Effector CD4-positive, alpha-beta T cell (primary cell): ENCODE results near the gene OR5AK2. TPM values are rescaled to one million over a fixed set of nuclear protein-coding genes. Genes with fewer than 3 reads are reported as not detected.
"Not testable (repeated sequence)": the region's sequence is repeated elsewhere in the genome, so short reads cannot be mapped to it uniquely, and the experiment has no call there.

ENCODE experiments used
- DNase-seq: peaks from one replicate; pipeline ENCODE4 v3.0.0-alpha.2; 2020
- total RNA-seq: gene quantifications from one replicate; lab custom pipeline; 2026; lab: John Stamatoyannopoulos, UW

OR5AK2 gene, protein sequence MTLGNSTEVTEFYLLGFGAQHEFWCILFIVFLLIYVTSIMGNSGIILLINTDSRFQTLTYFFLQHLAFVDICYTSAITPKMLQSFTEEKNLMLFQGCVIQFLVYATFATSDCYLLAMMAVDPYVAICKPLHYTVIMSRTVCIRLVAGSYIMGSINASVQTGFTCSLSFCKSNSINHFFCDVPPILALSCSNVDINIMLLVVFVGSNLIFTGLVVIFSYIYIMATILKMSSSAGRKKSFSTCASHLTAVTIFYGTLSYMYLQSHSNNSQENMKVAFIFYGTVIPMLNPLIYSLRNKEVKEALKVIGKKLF
- total RNA-seq: not detected

DNA sequence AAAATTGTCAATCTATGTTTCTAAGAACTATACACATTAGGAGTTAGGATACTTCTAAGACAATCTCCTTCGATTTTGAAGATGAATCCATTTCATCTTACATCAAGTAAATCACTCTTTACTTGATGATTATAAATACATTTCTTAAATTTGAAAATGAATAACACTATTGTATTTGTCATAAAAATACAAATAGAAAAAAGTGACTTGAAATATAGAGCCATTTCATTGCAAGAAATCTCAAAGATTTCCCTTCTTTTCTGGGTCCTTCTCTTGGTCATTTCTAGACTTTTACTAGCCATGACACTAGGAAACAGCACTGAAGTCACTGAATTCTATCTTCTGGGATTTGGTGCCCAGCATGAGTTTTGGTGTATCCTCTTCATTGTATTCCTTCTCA lies at the start of gene OR5AK2:
Gene OR5AK2, plus strand, starts transcription at position 301 of the 400 bp plus-strand sequence. Its CDS starts 0 bp downstream, at position 301.
- DNase-seq: no peak

DNA sequence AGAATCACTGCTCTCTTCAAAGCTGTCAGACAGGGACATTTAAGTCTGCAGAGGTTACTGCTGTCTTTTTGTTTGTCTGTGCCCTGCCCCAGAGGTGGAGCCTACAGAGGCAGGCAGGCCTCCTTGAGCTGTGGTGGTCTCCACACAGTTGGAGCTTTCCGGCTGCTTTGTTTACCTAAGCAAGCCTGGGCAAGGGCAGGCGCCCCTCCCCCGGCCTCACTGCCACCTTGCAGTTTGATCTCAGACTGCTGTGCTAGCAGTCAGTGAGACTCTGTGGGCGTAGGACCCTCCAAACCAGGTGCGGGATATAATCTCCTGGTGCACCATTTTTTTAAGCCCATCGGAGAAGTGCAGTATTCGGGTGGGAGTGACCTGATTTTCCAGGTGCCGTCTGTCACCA lies 43.2 kb upstream of the OR5AK2 start:
- DNase-seq: not testable (repeated sequence)

DNA sequence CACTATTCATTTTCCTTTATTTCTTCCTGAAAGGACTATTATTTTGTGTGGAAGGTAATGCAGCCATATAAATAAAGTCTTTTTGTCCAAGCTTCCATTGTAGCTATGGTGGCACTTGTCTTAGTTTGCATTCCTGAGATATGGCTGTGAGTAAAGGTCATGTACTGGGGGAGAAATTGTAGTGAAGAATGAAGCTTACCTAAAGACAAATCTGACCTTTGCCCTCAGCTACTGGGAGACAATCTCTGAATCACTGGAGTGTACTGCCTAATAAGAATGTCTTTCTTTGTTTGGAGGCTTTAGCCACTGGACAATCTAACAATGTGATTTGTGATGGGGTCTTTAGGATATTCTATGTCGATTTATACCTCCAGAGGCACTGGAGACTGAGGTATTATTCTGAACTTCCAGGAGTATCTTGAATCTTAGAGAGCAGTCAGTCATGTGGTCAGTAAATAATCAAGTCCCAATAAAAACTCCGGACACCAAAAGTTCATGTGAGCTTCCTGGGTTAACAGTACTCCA lies 39.7 kb upstream of the OR5AK2 start:
- no peak for DNase-seq

DNA sequence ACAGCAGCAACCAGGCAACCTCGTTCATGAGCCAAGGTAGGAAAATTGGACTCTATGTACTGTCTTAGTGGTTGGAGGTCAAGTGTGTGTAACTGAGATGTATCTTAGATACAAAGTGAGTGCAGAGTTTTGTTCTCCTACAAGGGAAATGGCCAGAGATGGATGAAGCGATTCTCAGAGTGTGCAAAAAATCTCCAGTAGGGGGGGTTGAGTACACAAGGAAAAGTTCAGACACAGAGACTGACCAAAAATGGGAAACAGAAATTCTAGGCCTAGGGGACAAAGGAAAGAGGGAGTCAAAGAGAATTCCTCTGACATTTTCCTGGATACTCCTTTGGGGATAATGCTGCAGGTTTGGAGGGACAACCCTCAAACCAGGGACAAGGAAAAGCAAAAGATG lies 38.2 kb upstream of the OR5AK2 start:
- no peak for DNase-seq

DNA sequence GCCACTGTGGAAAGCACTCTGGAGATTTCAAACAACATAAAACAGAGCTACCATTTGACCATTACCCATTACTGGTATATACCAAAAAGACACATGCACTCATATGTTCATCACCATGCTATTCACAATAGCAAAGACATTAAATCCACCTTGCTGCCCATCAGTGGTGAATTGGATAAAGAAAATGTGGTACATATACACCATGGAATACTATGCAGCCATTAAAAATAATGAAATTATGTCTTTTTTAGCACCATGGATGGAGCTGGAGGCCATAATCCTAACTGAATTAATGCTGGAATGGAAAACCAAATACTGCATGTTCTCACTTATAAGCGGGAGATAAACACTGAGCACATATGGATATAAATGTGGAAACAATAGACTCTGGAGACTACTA lies 34.8 kb upstream of the OR5AK2 start:
- not testable (repeated sequence) for DNase-seq

DNA sequence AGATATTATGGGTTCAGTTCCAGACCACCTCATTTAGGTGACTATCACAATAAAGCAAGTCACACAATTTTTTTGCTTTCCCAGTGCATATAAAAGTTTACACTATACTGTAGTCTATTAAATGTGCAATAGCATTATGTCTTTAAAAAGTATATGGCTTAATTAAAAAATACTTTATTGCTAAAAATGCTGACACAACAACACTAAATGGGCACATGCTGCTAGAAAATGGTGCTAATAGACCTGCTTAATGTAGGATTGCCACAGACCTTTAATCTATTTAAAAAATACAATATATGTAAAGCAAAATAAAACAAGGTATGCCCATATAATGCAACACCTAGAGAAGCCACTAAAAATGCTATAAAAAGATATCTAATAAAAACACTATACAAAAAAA lies 27.1 kb upstream of the OR5AK2 start:
- no peak for DNase-seq

DNA sequence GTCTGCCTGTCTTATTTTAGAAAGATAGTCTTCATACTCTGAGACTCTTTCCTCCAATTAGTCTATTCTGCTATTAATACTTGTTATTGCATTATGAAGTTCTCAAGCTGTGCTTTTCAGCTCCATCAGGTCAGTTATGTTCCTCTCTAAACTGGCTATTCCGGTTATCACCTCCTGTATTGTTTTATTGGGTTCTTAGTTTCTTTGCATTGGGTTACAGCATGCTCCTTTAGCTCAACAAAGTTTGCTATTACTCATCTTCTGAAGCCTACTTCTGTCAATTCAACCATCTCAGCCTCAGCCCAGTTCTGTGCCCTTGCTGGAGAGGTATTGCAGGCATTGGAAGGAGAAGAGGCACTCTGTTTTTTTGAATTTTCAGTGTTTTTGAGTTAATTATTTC lies 21.0 kb upstream of the OR5AK2 start:
- no peak for DNase-seq

DNA sequence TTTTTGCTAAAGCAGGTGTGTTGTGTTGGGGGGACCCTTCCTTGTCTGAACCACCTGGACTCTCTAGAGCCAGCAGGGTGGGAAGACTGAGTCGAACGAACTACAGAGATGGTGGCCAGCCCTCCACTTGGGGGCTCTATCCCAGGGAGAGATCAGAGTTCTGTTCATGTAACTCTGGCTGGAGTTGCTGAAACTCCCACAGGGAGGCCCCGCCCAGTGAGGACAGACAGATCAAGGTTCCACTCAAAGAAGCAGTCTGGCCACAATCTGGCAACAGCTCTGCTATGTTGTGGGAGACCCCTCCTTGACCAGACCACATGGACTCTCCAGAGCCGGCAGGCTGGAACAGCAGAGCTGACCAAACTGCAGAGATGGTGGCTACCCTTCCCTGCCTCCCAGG lies 20.2 kb upstream of the OR5AK2 start:
- DNase-seq: no peak

DNA sequence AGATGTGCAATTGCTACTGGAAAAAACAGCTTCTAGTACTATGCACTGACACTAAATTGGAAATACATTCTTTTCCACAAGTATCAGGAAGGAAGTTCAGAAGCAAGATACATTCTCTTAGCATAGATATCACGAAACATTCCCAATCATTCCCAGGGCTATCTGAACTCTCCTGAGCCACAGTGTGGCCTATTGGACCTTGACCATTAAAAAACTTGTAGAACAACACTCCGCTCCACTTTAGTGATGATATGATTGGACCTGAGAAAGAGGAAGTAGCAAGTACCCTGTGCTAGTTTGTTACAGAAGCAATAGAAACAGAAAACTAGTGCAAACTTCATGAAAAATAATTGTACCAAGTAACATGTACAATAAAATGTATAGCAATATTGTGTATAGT lies 11.4 kb upstream of the OR5AK2 start:
- DNase-seq: no peak

DNA sequence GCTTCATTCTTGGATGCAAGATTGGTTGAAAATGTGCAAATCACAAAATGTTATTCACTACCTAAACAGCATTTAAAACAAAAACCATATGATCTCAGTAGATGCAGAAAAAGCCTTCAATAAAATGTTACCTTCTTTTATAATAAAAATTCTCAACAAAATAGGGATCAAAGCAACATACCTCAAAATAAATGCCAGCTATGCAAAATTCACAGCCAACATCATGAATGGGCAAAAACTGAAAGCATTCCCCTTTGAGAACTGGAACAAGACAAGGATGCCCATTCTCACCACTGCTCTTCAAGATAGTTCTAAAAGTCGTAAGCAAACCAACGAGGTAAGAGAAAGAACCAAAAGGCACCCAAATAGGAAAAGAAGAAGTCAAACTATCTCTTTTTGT lies 2.0 kb downstream of the OR5AK2 start:
- DNase-seq: no peak

DNA sequence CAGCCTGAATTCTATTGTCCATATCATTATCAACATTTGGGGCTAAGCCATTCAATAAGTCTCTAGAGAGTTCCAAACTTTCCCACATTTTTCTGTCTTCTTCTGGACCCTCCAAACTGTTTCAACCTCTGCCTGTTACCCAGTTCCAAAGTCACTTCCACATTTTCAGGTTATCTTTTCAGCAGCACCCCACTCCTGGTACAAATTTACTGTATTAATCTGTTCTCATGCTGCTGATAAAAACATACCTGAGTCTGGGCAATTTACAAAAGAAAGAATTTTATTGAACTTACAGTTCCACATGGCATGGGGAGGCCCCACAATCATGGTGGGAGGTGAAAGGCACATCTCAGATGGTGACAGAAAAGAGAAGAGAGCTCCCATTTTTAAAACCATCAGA lies 5.8 kb downstream of the OR5AK2 start:
- DNase-seq: no peak

DNA sequence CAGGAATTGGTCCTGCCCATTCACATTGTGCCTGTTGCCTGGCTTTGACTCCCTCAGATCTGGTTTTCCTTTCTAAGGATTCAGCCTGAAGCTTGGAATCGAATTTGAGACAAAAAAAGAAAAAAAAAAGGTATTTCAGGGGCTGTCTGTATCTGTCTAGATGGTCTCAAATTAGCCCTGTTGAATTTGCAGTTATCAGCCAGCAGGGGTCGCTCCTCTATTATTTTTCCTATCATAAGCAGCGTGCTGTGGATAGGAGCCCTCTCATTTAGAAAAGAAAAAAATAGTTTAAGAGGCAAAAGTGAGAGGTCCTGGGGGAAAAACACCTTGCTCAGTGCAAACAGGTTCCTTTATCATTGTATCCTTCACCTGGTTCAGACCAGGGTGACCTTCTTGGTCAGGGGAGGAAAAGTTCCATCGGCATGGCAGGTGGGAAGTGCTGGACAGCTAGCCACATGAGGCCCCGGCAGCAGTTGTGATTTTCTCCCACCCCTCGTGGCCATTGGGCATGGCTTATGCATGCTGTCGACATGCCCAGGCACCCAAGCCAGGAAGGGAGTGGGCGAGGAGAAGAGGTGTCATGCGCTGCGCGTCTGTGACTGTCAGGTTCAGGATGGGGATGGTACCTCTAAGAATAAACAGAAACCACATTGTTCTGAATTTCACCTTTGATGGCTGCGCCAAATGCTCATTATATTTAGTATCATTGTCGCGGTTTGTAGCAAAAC lies 13.1 kb downstream of the OR5AK2 start:
- no peak for DNase-seq

DNA sequence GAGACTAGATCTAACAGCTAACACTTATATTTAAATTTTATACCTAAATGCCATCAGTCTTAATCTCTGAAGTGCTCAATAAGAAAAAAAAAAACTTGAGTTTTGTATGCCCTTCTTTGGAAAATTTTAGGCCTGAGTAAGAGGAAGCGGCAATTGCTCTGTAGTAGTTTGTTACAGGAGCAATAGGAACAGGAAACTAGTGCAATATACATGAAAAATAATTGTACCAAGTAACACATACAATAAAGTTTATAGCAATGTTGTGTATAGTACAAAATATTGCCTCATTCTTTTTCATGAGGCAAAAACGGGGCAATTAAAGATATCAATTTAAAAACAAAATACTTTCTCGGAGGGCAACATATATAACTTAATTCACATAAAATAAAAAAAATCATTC lies 19.7 kb downstream of the OR5AK2 start:
- DNase-seq: no peak

DNA sequence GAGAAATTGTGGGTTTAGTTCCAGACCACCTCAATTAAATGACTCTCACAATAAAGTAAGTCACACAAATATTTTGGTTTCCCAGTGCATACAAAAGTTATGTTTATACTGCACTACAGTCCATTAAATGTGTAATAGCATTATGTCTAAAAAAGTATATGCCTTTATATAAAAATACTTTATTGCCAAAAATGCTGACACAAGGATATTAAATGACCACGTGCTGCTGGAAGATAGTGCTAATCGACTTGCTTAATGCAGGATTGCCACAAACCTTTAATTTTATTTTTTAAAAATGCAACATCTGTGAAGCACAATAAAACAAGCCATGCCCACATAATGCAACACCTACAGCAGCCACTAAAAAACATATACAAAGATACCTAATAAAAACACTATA lies 27.0 kb downstream of the OR5AK2 start:
- no peak for DNase-seq

DNA sequence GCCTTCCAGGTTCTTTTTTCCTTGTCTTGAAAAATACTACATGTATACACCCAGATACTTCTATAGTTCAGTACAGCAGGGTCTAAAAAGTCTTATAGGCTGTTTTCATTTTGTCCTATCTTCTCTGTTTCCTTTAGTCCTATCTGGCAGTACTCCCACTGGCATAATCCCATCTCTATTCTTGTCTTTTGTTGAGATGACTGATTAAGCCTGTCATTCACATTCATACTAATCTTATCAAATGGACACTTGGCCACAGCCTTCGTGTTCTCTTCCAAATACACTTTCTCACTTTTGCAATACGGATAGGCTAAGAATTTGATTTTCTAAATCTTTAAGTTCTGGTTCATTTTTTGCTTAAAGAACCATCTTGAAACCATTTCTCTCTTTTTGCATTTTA lies 42.8 kb downstream of the OR5AK2 start:
- no peak for DNase-seq
